ENCODE measurements around the gene AP3S2. TPM values are rescaled to one million over a fixed set of nuclear protein-coding genes. Genes with fewer than 3 reads are reported as not detected.

The AP3S2 gene
- total RNA-seq, 1 donor from 2014 or later: 24.7 TPM

DNA sequence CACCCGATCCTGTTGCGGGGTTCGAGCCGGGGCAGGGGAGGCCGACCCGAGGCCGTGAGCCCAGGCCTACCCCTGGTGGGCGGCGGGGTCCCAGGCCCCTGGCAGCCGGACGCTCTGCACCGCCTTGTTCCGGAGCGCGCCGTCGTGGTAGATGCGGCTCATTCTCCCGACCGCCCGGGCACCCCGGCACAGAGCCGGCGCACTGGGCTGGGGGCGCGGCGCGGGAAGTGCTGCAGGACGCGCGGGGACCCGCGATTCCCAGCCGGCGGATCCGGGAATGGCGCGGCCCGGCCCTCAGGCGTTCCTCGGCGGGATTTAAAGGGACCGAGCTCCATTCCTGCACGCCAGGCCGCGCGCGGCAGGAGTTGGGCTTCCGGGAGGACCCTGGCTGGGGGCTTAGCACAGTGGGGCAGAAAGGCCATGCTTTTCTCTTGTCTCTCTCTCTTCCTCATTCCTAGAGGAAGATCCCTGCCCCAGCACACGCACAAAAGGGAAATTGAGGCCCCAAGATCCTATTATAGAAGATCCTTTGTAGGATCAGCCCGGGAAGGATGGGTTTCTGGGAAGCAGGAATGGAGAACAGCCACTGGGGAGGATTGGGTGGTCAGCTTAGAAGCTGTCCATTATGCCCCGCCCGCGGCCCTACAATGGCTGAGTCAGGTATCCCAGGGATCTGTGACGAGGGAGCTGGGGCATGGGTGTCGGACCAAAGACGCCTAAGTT lies 19.0 kb upstream of the AP3S2 start, which contains the start of gene ARPIN:
Gene ARPIN, minus strand, starts transcription at position 279 of the 723 bp plus-strand sequence. Its CDS starts 117 bp downstream, at position 162.
- Mint-ChIP-seq H3K27ac (no peak within 1 kb of the TSS), H3K4me1 (ENCODE audit: low read depth) (no peaks in the 10 kb centered on the region), H3K9me3 (no peaks in the 10 kb centered on the region), H3K4me3 (peak within 1 kb of the TSS; percentile 7), H3K27me3 (ENCODE audit: insufficient read depth) (peaks cover 48% of the 10 kb centered on the region), H3K36me3 (ENCODE audit: low read depth) (no peaks in the 10 kb centered on the region)
- no peak for DNase-seq (ENCODE audit: low spot score)
- intact Hi-C loops (cut with micrococcal nuclease): no loop called here

- H3K9me3 Mint-ChIP-seq: no peaks in the 10 kb centered on the region
- no peak overlapping the region for H3K27ac Mint-ChIP-seq
- intact Hi-C loops (cut with micrococcal nuclease): no loop called here
- peaks cover 48% of the 10 kb centered on the region for H3K27me3 Mint-ChIP-seq (ENCODE audit: insufficient read depth)
- no peaks in the 10 kb centered on the region for H3K36me3 Mint-ChIP-seq (ENCODE audit: low read depth)
- no peak overlapping the region for H3K4me3 Mint-ChIP-seq
- H3K4me1 Mint-ChIP-seq (ENCODE audit: low read depth): no peaks in the 10 kb centered on the region
- no peak for DNase-seq (ENCODE audit: low spot score)
These were observed 18.4 kb upstream of the AP3S2 start for GRCh38 chr15:89912145-89912673.

DNA sequence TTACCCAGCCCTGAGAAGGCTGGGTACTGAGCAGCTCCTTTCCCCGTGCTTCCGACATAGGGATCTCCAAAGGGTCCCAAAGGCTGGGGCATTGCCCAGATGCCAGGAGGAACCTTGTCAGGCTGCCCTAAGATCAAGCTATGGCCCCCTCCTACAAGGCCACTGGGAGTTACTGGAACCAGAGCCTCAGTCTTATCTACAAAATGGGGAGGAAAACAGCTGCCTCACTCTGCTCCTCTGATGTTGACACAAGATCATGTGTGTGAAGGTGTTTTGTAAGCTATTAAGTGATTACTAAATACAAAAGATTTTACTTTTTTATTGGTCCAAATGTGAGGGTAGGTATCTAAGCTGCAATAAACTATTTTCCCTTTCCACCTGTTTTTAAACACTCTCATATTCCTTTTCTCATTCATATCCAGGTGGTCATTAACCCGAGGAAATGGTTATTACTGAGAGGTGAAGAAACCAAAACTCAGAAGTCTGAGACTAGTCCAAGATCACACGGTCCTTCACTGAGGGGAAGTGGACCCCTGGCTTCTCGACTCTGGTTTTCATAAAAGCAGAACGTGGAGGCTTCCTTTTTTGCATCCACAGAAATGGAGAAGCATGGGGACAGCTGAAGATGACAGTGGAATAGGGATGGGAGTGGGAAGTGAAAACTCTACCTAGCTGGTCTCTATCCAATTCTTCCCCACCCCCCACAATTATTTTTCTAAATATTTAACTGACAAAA lies 17.3 kb upstream of the AP3S2 start:
- H3K36me3 Mint-ChIP-seq (ENCODE audit: low read depth): no peaks in the 10 kb centered on the region
- peaks cover 48% of the 10 kb centered on the region for H3K27me3 Mint-ChIP-seq (ENCODE audit: insufficient read depth)
- H3K27ac Mint-ChIP-seq: no peak overlapping the region
- H3K4me1 Mint-ChIP-seq (ENCODE audit: low read depth): no peaks in the 10 kb centered on the region
- no peaks in the 10 kb centered on the region for H3K9me3 Mint-ChIP-seq
- no peak for DNase-seq (ENCODE audit: low spot score)
- intact Hi-C loops (cut with micrococcal nuclease): no loop called here
- no peak overlapping the region for H3K4me3 Mint-ChIP-seq

GRCh38 chr15:89909611-89910010 lies 15.8 kb upstream of the AP3S2 start:
- Mint-ChIP-seq H3K27ac (no peak overlapping the region), H3K4me3 (no peak overlapping the region), H3K9me3 (no peaks in the 10 kb centered on the region), H3K27me3 (ENCODE audit: insufficient read depth) (peaks cover 46% of the 10 kb centered on the region), H3K4me1 (ENCODE audit: low read depth) (no peaks in the 10 kb centered on the region), H3K36me3 (ENCODE audit: low read depth) (no peaks in the 10 kb centered on the region)
- intact Hi-C loops (cut with micrococcal nuclease): no loop called here
- DNase-seq (ENCODE audit: low spot score): no peak

- Mint-ChIP-seq H3K27ac (no peak overlapping the region), H3K4me3 (no peak overlapping the region), H3K27me3 (ENCODE audit: insufficient read depth) (peaks cover 39% of the 10 kb centered on the region), H3K4me1 (ENCODE audit: low read depth) (no peaks in the 10 kb centered on the region), H3K36me3 (ENCODE audit: low read depth) (no peaks in the 10 kb centered on the region), H3K9me3 (no peaks in the 10 kb centered on the region)
- DNase-seq (ENCODE audit: low spot score): no peak
- intact Hi-C loops (cut with micrococcal nuclease): no loop called here
These were observed 14.4 kb upstream of the AP3S2 start for GRCh38 chr15:89908226-89908625.

DNA sequence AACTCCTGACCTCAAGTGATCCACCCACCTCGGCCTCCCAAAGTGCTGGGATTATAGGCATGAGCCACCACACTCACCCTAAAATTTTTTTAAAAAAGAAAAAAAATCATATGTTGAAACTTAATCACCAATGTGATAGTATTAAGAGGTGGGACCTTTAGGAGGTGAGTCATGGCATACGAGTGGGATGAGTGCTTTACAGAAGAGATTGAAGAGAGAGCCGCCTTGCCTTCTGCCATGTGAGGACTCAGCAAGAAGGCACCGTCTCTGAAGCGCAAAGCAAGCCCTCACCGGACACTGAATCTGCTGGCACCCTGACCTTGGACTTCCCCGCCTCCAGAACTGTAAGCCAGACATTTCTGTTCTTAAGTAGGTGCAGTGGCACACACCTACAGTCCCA lies 13.5 kb upstream of the AP3S2 start:
- intact Hi-C loops (cut with micrococcal nuclease): no loop called here
- H3K4me3 Mint-ChIP-seq: no peak overlapping the region

DNA sequence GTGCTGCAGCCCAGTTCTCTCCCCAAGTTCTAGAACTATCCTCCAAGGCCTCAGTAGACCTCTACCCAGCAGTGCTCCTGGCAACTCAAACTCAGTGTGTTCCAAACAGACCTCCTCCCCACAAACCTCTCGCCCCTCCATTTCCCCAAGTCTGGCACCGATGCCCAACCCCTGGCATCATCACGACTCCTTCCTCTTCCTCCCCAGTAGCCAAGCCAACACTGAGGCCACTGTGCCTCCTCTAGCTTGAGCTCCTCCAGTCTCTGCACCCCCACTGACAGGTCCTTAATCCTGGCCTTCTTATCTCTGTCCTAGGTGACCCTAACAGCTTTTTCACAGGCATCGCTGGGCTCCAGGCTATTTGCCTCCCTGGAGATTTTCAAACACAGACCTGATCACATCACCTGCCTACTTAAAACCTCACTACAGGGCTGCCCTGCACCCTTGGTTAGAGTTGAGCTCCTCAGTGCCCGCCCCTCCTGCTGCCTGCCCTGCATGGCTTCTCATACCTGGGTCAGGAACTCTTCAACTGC lies 12.1 kb upstream of the AP3S2 start:
- Mint-ChIP-seq H3K4me3 (no peak overlapping the region), H3K27me3 (ENCODE audit: insufficient read depth) (peaks cover 26% of the 10 kb centered on the region), H3K9me3 (no peaks in the 10 kb centered on the region), H3K36me3 (ENCODE audit: low read depth) (no peaks in the 10 kb centered on the region), H3K27ac (no peak overlapping the region), H3K4me1 (ENCODE audit: low read depth) (no peaks in the 10 kb centered on the region)
- intact Hi-C loops (cut with micrococcal nuclease): no loop called here
- no peak for DNase-seq (ENCODE audit: low spot score)

More for the DNA sequence above, 13.5 kb upstream of the AP3S2 start:
- H3K27me3 Mint-ChIP-seq (ENCODE audit: insufficient read depth): peaks cover 39% of the 10 kb centered on the region
- no peaks in the 10 kb centered on the region for H3K36me3 Mint-ChIP-seq (ENCODE audit: low read depth)
- no peak overlapping the region for H3K27ac Mint-ChIP-seq
- no peaks in the 10 kb centered on the region for H3K9me3 Mint-ChIP-seq
- DNase-seq (ENCODE audit: low spot score): no peak
- no peaks in the 10 kb centered on the region for H3K4me1 Mint-ChIP-seq (ENCODE audit: low read depth)

DNA sequence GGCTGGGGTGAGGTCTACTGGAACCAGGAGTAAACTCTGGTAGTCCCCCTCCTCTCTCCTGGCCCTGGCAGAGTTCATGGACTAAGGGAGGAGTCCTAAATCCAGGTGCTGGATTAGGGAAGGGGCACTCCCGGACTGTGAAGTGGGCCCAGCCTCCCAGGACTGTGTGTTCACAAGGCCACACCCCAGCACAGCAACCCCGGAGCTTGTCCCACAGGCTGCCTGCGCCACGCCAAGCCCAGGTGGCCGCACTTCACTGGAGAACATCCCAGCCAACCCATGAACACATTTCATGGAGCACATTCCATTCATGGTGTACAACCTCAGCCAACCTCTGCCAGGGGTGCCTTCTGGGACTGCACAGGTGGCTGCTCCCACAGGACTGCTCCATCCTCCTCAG lies 10.7 kb upstream of the AP3S2 start:
- intact Hi-C loops (cut with micrococcal nuclease): no loop called here
- H3K36me3 Mint-ChIP-seq (ENCODE audit: low read depth): no peaks in the 10 kb centered on the region
- no peak for DNase-seq (ENCODE audit: low spot score)
- H3K27me3 Mint-ChIP-seq (ENCODE audit: insufficient read depth): peaks cover 21% of the 10 kb centered on the region
- H3K9me3 Mint-ChIP-seq: no peaks in the 10 kb centered on the region
- no peak overlapping the region for H3K4me3 Mint-ChIP-seq
- no peak overlapping the region for H3K27ac Mint-ChIP-seq
- no peaks in the 10 kb centered on the region for H3K4me1 Mint-ChIP-seq (ENCODE audit: low read depth)

DNA sequence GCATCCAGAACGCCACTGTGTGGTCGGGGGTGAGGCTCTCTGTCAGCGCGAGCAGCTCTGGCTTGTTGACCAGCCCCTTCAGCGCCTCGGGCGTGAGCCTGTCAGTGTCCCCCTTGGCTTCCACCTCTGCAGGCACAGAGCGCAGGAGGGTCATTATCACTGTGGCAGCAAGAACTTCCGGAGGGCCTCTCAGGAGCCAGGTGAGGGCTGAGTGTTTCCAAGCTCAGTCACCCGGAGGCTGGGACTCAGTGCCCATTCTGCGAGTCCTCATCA lies 10.0 kb upstream of the AP3S2 start:
- no peak for DNase-seq (ENCODE audit: low spot score)
- Mint-ChIP-seq H3K36me3 (ENCODE audit: low read depth) (no peaks in the 10 kb centered on the region), H3K9me3 (no peaks in the 10 kb centered on the region), H3K27ac (no peak overlapping the region), H3K27me3 (ENCODE audit: insufficient read depth) (peaks cover 21% of the 10 kb centered on the region), H3K4me3 (no peak overlapping the region), H3K4me1 (ENCODE audit: low read depth) (no peaks in the 10 kb centered on the region)
- intact Hi-C loops (cut with micrococcal nuclease): no loop called here

- Mint-ChIP-seq H3K27me3 (ENCODE audit: insufficient read depth) (peaks cover 17% of the 10 kb centered on the region), H3K36me3 (ENCODE audit: low read depth) (no peaks in the 10 kb centered on the region), H3K27ac (no peak overlapping the region), H3K4me1 (ENCODE audit: low read depth) (no peaks in the 10 kb centered on the region), H3K9me3 (no peaks in the 10 kb centered on the region), H3K4me3 (no peak overlapping the region)
- intact Hi-C loops (cut with micrococcal nuclease): no loop called here
- no peak for DNase-seq (ENCODE audit: low spot score)
These were observed 9.4 kb upstream of the AP3S2 start for GRCh38 chr15:89903015-89903857.

GRCh38 chr15:89900849-89901248 lies 7.1 kb upstream of the AP3S2 start:
- H3K27me3 Mint-ChIP-seq (ENCODE audit: insufficient read depth): peaks cover 15% of the 10 kb centered on the region
- H3K4me1 Mint-ChIP-seq (ENCODE audit: low read depth): no peaks in the 10 kb centered on the region
- intact Hi-C loops (cut with micrococcal nuclease): no loop called here
- no peak overlapping the region for H3K27ac Mint-ChIP-seq
- no peaks in the 10 kb centered on the region for H3K36me3 Mint-ChIP-seq (ENCODE audit: low read depth)
- no peaks in the 10 kb centered on the region for H3K9me3 Mint-ChIP-seq
- no peak for DNase-seq (ENCODE audit: low spot score)
- no peak overlapping the region for H3K4me3 Mint-ChIP-seq

GRCh38 chr15:89899951-89900567 lies 6.3 kb upstream of the AP3S2 start:
- no peaks in the 10 kb centered on the region for H3K36me3 Mint-ChIP-seq (ENCODE audit: low read depth)
- intact Hi-C loops (cut with micrococcal nuclease): loop anchor here (10.0 kb wide), 2 partner anchors 405 to 1035 kb away; partner anchors contain the start of genes HDDC3 and UNC45A

More at GRCh38 chr15:89899951-89900567, 6.3 kb upstream of the AP3S2 start:
- H3K9me3 Mint-ChIP-seq: no peaks in the 10 kb centered on the region
- no peak overlapping the region for H3K4me3 Mint-ChIP-seq
- H3K27ac Mint-ChIP-seq: no peak overlapping the region
- peaks cover 11% of the 10 kb centered on the region for H3K27me3 Mint-ChIP-seq (ENCODE audit: insufficient read depth)
- no peak for DNase-seq (ENCODE audit: low spot score)
- no peaks in the 10 kb centered on the region for H3K4me1 Mint-ChIP-seq (ENCODE audit: low read depth)

Measured in activated T-helper 1 cell treated with anti-CD3 and anti-CD28 coated beads, Interleukin-12 subunit alpha, Interleukin-12 subunit beta, Interleukin-2, Interleukin-4 antibody, amounts not matched to agents 30 ng/mL and 10 ng/mL and 1 ng/mL, durations not matched to agents 14 hours and 24 hours and 36 hours (primary cell).